Measurements from ENCODE around the gene SYCE1L.
"Not testable (repeated sequence)": the region's sequence is repeated elsewhere in the genome, so short reads cannot be mapped to it uniquely, and the experiment has no call there.

- TF ChIP-seq POLR2AphosphoS5 (IDR thresholded peaks at IDR 0.05; ENCODE audit: insufficient read depth in 1 of 2, low read depth in 1 of 2); POLR2A (IDR thresholded peaks at IDR 0.05); CTCF (IDR thresholded peaks at IDR 0.05): not testable (repeated sequence)
Observed at GRCh38 chr16:77165536-77166236, 33.5 kb upstream of the SYCE1L start.

Measured in vagina (tissue), 2 donors.